ENCODE data around the gene PEBP1. TPM values are rescaled to one million over a fixed set of nuclear protein-coding genes. Genes with fewer than 3 reads are reported as not detected.

The PEBP1 gene
- total and polyA plus RNA-seq, 10 of the 15 experiments (the other 5 are each of a cell fraction or from before 2014, with no cell fraction given): 79.4 to 415 (median 206) TPM

DNA sequence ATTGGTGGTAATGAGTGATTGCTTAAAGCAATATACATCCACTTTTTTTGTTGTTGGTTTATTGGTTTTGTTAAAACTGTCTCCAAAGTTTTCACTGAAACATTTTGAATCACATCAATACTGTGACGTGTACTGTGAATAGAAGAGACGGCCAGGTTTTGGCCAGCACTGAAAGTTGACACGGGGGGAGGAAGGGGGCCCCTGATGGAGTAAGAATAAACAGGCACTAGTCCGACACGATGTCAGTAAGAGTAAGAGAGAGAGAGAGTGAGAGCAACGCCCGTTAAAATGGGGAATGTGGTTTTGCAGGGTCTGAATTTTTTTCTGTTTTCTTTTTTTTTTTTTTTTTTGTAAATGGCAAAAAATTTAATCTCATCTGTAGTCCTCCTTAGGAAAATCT is 14.7 kb downstream of the PEBP1 start:
- 54% methylated on average over 7 of the region's 7 CpGs for WGBS (ENCODE audit: insufficient coverage, insufficient replicate concordance, low lambda C conversion rate, missing lambda C conversion rate)
- TF ChIP-seq JUND (IDR thresholded peaks at IDR 0.05; ENCODE audit: low read depth, low read length) (no peak), TAF1 (IDR thresholded peaks at IDR 0.05; ENCODE audit: borderline replicate concordance, low read depth, low read length) (no peak), SIX5 (IDR thresholded peaks at IDR 0.05; ENCODE audit: low read depth, low read length, severe bottlenecking) (no peak), ZBTB40 (IDR thresholded peaks at IDR 0.05; ENCODE audit: borderline replicate concordance) (no peak), CEBPZ (IDR thresholded peaks at IDR 0.05; ENCODE audit: low read depth, low read length) (no peak), CREB1 (IDR thresholded peaks at IDR 0.05; ENCODE audit: low read depth) (no peak), ZBED1 (IDR thresholded peaks at IDR 0.05; ENCODE audit: borderline replicate concordance) (no peak), CBFB (IDR thresholded peaks at IDR 0.05; ENCODE audit: low read depth) (no peak), E2F8 (IDR thresholded peaks at IDR 0.05; ENCODE audit: low read depth, partially characterized antibody) (no peak), RAD51 (IDR thresholded peaks at IDR 0.05) (no peak), POLR2A (IDR thresholded peaks at IDR 0.05; ENCODE audit: low read depth, low read length) (no peak), TCF3 (IDR thresholded peaks at IDR 0.05; ENCODE audit: borderline replicate concordance, insufficient read depth, low read depth, low read length) (no peak), ZNF217 (IDR thresholded peaks at IDR 0.05) (no peak), SUPT20H (IDR thresholded peaks at IDR 0.05; ENCODE audit: borderline replicate concordance, control insufficient read depth, low read depth, low read length) (no peak)

More for the DNA sequence above, 14.7 kb downstream of the PEBP1 start:
- H3K27me3 ChIP-seq (replicated peaks in 1 of 2; ENCODE audit: control insufficient read depth in 2 of 2, insufficient read depth in 2 of 2, low read length in 1 of 2): no peaks in the 10 kb centered on the region
- H3K4me2 ChIP-seq (ENCODE audit: control insufficient read depth, insufficient read depth): no peak overlapping the region
- H3K27ac ChIP-seq (ENCODE audit: control insufficient read depth, insufficient read depth): no peak overlapping the region
- POLR2A ChIA-PET: no interaction called here
- ATAC-seq: no peak
- RAD21 ChIA-PET (ENCODE audit: unreplicated experiment): no interaction called here
- intact Hi-C loops (cut with micrococcal nuclease; ENCODE audit: unreplicated experiment): no loop called here
- CTCF ChIA-PET: interaction anchor here (1.8 kb wide), 1 partner anchor 227 kb away, joined by 4 read pairs; no protein-coding TSS in a partner anchor
- SMC1A ChIA-PET (ENCODE audit: uncharacterized antibody, unreplicated experiment): no interaction called here
- no TSS peak for BruUV-seq (replicated peaks)
- no peak for FAIRE-seq
- no peaks in the 10 kb centered on the region for H3K79me2 ChIP-seq (ENCODE audit: control insufficient read depth, insufficient read depth, low read length)
- no peak for DNase-seq (ENCODE audit: low read depth, low spot score)
- no peak overlapping the region for H3K9ac ChIP-seq (ENCODE audit: control insufficient read depth, insufficient read depth, low read length)
- no peaks in the 10 kb centered on the region for H3K9me3 ChIP-seq (replicated peaks; ENCODE audit: control insufficient read depth, insufficient read depth, low read length)
- peaks cover 6 to 20% of the 10 kb centered on the region in 2 experiments for H3K36me3 ChIP-seq (ENCODE audit: control insufficient read depth in 2 of 2, insufficient read depth in 2 of 2, low read length in 1 of 2)
- in situ Hi-C loops (cut with MboI): no loop called here
- H3K4me3 ChIP-seq: no peak overlapping the region
- peaks cover 4% of the 10 kb centered on the region for H3K4me1 ChIP-seq (ENCODE audit: control insufficient read depth, insufficient read depth, low read length)
- no peak overlapping the region for H2AFZ ChIP-seq (ENCODE audit: control insufficient read depth, low read depth, low read length)
- no peaks in the 10 kb centered on the region for H4K20me1 ChIP-seq (ENCODE audit: control insufficient read depth, insufficient read depth)

All from GM12878 (cell line).